ENCODE measurements around the gene MLLT1. TPM values are rescaled to one million over a fixed set of nuclear protein-coding genes. Genes with fewer than 3 reads are reported as not detected.

Gene MLLT1
- total RNA-seq, 1 experiment from 2014 or later = 29.0 TPM

- Histone ChIP-seq H3K9me2 (replicated peaks; ENCODE audit: low read length) (no peaks in the 10 kb centered on the region), H3K9me3 (ENCODE audit: low read length) (no peaks in the 10 kb centered on the region), H3K36me3 (ENCODE audit: low read depth, low read length) (peaks cover 3% of the 10 kb centered on the region; the same call in 1 of the 2 replicates), H3K27me3 (ENCODE audit: low read length) (no peaks in the 10 kb centered on the region), H3F3A (ENCODE audit: low read length, unreplicated experiment) (no peaks in the 10 kb centered on the region), H3K4me2 (ENCODE audit: low read length) (no peak overlapping the region), H2AFZ (ENCODE audit: low read length) (no peak overlapping the region), H3K79me2 (ENCODE audit: low read length) (peaks cover 76% of the 10 kb centered on the region), H3K9ac (ENCODE audit: low read length) (no peak overlapping the region), H3K27ac (ENCODE audit: low read length) (no peak overlapping the region), H3K4me1 (ENCODE audit: insufficient read depth, low read length) (peaks cover 36% of the 10 kb centered on the region), H3K4me3 (ENCODE audit: low read length) (no peak overlapping the region), H4K20me1 (ENCODE audit: low read length) (no peaks in the 10 kb centered on the region)
- no peak for TF ChIP-seq EZH2phosphoT487 (IDR thresholded peaks at IDR 0.05; ENCODE audit: borderline replicate concordance, low read length)
- TF ChIP-seq CTCF (conservative IDR thresholded peaks at IDR 0.05; ENCODE audit: low read depth, low read length) = no peak
- TF ChIP-seq EZH2 (IDR thresholded peaks at IDR 0.05; ENCODE audit: low read length, unreplicated experiment) = no peak
- ATAC-seq = no peak
- intact Hi-C loops (cut with micrococcal nuclease) = no loop called here
- ChIA-PET CTCF (no interaction called here), POLR2A (ENCODE audit: unreplicated experiment) (no interaction called here)
- no TSS peak for BruUV-seq (replicated peaks)
- DNase-seq = no peak
Observed at GRCh38 chr19:6268382-6268771, 11.4 kb downstream of the MLLT1 start.

- Histone ChIP-seq H3K4me1 (ENCODE audit: insufficient read depth, low read length) (peaks cover 30% of the 10 kb centered on the region), H3K9me2 (replicated peaks; ENCODE audit: low read length) (no peaks in the 10 kb centered on the region), H3K79me2 (ENCODE audit: low read length) (peaks cover 70% of the 10 kb centered on the region), H3K9me3 (ENCODE audit: low read length) (no peaks in the 10 kb centered on the region), H4K20me1 (ENCODE audit: low read length) (no peaks in the 10 kb centered on the region), H2AFZ (ENCODE audit: low read length) (no peak overlapping the region), H3K9ac (ENCODE audit: low read length) (no peak overlapping the region), H3K36me3 (ENCODE audit: low read depth, low read length) (peaks cover 5% of the 10 kb centered on the region; the same call in 1 of the 2 replicates), H3K4me3 (ENCODE audit: low read length) (no peak overlapping the region), H3K27me3 (ENCODE audit: low read length) (no peaks in the 10 kb centered on the region), H3F3A (ENCODE audit: low read length, unreplicated experiment) (no peaks in the 10 kb centered on the region), H3K27ac (ENCODE audit: low read length) (no peak overlapping the region), H3K4me2 (ENCODE audit: low read length) (no peak overlapping the region)
- ChIA-PET CTCF (no interaction called here), POLR2A (ENCODE audit: unreplicated experiment) (no interaction called here)
- ATAC-seq (no peak), DNase-seq (no peak)
- intact Hi-C loops (cut with micrococcal nuclease) = no loop called here
- BruUV-seq (replicated peaks) = no TSS peak
- TF ChIP-seq CTCF (conservative IDR thresholded peaks at IDR 0.05; ENCODE audit: low read depth, low read length) (no peak), EZH2phosphoT487 (IDR thresholded peaks at IDR 0.05; ENCODE audit: borderline replicate concordance, low read length) (no peak), EZH2 (IDR thresholded peaks at IDR 0.05; ENCODE audit: low read length, unreplicated experiment) (no peak)
Observed at GRCh38 chr19:6267552-6268381, 12.0 kb downstream of the MLLT1 start.

- H3F3A ChIP-seq (ENCODE audit: low read length, unreplicated experiment) = no peaks in the 10 kb centered on the region
- CTCF ChIA-PET = no interaction called here
- no peak for ATAC-seq
Observed at GRCh38 chr19:6264803-6265202, 15.0 kb downstream of the MLLT1 start.

More at GRCh38 chr19:6264803-6265202, 15.0 kb downstream of the MLLT1 start:
- Histone ChIP-seq H3K27me3 (ENCODE audit: low read length) (no peaks in the 10 kb centered on the region), H4K20me1 (ENCODE audit: low read length) (no peaks in the 10 kb centered on the region), H3K9ac (ENCODE audit: low read length) (no peak overlapping the region), H3K9me3 (ENCODE audit: low read length) (no peaks in the 10 kb centered on the region), H2AFZ (ENCODE audit: low read length) (no peak overlapping the region), H3K36me3 (ENCODE audit: low read depth, low read length) (peaks cover 5% of the 10 kb centered on the region; the same call in 1 of the 2 replicates), H3K27ac (ENCODE audit: low read length) (no peak overlapping the region), H3K4me2 (ENCODE audit: low read length) (no peak overlapping the region), H3K4me3 (ENCODE audit: low read length) (no peak overlapping the region), H3K79me2 (ENCODE audit: low read length) (peaks cover 41% of the 10 kb centered on the region; the same call in 1 of the 2 replicates), H3K9me2 (replicated peaks; ENCODE audit: low read length) (no peaks in the 10 kb centered on the region), H3K4me1 (ENCODE audit: insufficient read depth, low read length) (peaks cover under 1% of the 10 kb centered on the region; the same call in 1 of the 2 replicates)
- TF ChIP-seq EZH2 (IDR thresholded peaks at IDR 0.05; ENCODE audit: low read length, unreplicated experiment) (no peak), CTCF (conservative IDR thresholded peaks at IDR 0.05; ENCODE audit: low read depth, low read length) (no peak), EZH2phosphoT487 (IDR thresholded peaks at IDR 0.05; ENCODE audit: borderline replicate concordance, low read length) (no peak)
- POLR2A ChIA-PET (ENCODE audit: unreplicated experiment) = no interaction called here
- intact Hi-C loops (cut with micrococcal nuclease) = no loop called here
- no TSS peak for BruUV-seq (replicated peaks)
- no peak for DNase-seq

All from PC-3 (cell line).